Measurements from ENCODE around the gene CPVL.

CPVL gene

GRCh38 chr7:29146057-29146706 is at the start of gene CPVL:
CPVL (minus strand) TSS chr7:29146537; CDS start chr7:29121061, 25,476 bp downstream.
- no peak for DNase-seq

GRCh38 chr7:29194594-29195427 is 48.5 kb upstream of the CPVL start, which contains the start of gene CHN2:
CHN2 (plus strand) TSS chr7:29194775.
- DNase-seq: peak; percentile 44

GRCh38 chr7:29194206-29194593 is 47.9 kb upstream of the CPVL start:
- no peak for DNase-seq

- DNase-seq: no peak
Observed at GRCh38 chr7:29193316-29194205, 47.2 kb upstream of the CPVL start.

- DNase-seq: no peak
Observed at GRCh38 chr7:29192811-29193210, 46.5 kb upstream of the CPVL start.

GRCh38 chr7:29192323-29192722 is 46.0 kb upstream of the CPVL start:
- DNase-seq: no peak

GRCh38 chr7:29190349-29191045 is 44.2 kb upstream of the CPVL start:
- DNase-seq: no peak

GRCh38 chr7:29189743-29190201 is 43.4 kb upstream of the CPVL start:
- DNase-seq: peak; percentile 51

- DNase-seq: no peak
Observed at GRCh38 chr7:29185613-29186012, 39.3 kb upstream of the CPVL start.

- no peak for DNase-seq
Observed at GRCh38 chr7:29184599-29184998, 38.3 kb upstream of the CPVL start.

- no peak for DNase-seq
Observed at GRCh38 chr7:29179115-29179514, 32.8 kb upstream of the CPVL start.

- no peak for DNase-seq
Observed at GRCh38 chr7:29177963-29178600, 31.7 kb upstream of the CPVL start.

GRCh38 chr7:29173458-29173857 is 27.1 kb upstream of the CPVL start:
- DNase-seq: no peak

- DNase-seq: no peak
Observed at GRCh38 chr7:29170781-29171180, 24.4 kb upstream of the CPVL start.

GRCh38 chr7:29167721-29168120 is 21.4 kb upstream of the CPVL start:
- DNase-seq: no peak

- no peak for DNase-seq
Observed at GRCh38 chr7:29163854-29164253, 17.5 kb upstream of the CPVL start.

GRCh38 chr7:29162577-29162976 is 16.2 kb upstream of the CPVL start:
- DNase-seq: no peak

- DNase-seq: no peak
Observed at GRCh38 chr7:29161231-29161630, 14.9 kb upstream of the CPVL start.

GRCh38 chr7:29160080-29160479 is 13.7 kb upstream of the CPVL start:
- no peak for DNase-seq

GRCh38 chr7:29158795-29159423 is 12.6 kb upstream of the CPVL start:
- DNase-seq: no peak

- no peak for DNase-seq
Observed at GRCh38 chr7:29156907-29157452, 10.6 kb upstream of the CPVL start.

Data from activated naive CD4-positive, alpha-beta T cell treated with Interleukin-2 at 50 U/mL for 16 hours (primary cell).